Measurements from ENCODE around the gene F10.

The F10 gene

DNA sequence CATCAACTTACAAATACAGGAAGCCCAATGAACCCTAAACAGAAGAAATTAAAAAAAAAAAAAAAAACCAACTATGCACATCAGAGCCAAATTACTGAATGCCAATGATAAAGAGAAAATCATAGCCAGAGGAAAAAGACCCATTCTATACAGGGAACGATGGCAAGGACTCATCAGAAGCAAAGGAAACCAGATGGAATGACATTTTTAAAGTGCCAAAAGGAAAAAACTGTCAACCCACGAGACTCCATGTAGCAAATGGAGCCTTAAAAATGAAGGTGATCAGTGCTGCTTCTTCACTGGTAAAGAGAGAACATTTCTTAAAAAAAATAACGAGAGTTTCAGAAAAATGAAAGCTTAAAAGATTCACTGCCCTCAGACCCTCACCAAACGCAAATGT is 67.6 kb downstream of the F10 start:
- Mint-ChIP-seq H3K4me1 (peaks cover 6 to 8% of the 10 kb centered on the region in 2 donors), H3K36me3 (peaks cover 46 to 61% of the 10 kb centered on the region in 2 donors), H3K9me3 (no peaks in the 10 kb centered on the region), H3K27me3 (no peaks in the 10 kb centered on the region), H3K27ac (no peak overlapping the region), H3K4me3 (no peak overlapping the region)
- ATAC-seq (replicated peaks) (no peak), DNase-seq (no peak)

DNA sequence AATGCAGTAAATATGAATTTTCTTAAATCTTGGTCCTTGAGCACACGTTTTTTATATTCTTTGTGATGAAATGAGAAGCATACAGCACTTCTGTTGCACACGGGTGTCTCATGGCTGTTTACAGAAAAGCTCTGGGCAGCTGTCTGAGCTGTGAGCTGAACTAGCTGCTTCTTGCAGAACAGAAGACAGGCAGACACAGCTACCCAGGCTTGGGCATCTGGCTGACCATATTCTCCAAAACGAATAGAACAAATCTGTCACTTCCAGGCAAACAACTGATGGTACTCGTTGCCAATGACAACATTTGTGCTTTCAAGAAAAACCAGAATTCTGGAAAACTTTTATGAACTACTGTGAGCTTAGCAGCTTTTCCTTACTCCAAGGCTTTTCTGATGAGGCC is 69.7 kb downstream of the F10 start:
- DNase-seq, result no peak
- Mint-ChIP-seq H3K36me3 (peaks cover 45 to 60% of the 10 kb centered on the region in 2 donors), H3K4me3 (no peak overlapping the region), H3K9me3 (no peaks in the 10 kb centered on the region), H3K4me1 (peaks cover 0 to 2% of the 10 kb centered on the region in 2 donors), H3K27me3 (no peaks in the 10 kb centered on the region), H3K27ac (no peak overlapping the region)
- ATAC-seq (replicated peaks), result no peak

DNA sequence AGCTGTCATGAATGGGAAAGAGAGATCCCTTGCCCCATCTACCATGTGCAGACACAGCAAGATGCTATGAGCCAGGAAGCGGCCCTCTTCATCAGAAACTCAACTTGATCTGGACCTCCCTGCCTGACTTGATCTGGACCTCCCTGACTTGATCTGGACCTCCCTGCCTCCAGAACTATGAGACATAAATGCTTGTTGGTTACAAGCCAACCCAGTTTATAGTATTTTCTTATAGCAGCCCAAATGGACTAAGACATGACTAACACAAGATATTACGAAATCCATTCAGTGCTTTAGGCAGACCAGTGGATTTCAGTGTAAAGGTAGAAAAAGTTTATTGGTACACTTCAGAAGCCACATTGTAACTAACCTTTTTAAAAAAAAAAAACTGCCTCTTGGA is 70.3 kb downstream of the F10 start:
- Mint-ChIP-seq H3K4me1 (no peaks in the 10 kb centered on the region), H3K27ac (no peak overlapping the region), H3K4me3 (no peak overlapping the region), H3K36me3 (peaks cover 45 to 54% of the 10 kb centered on the region in 2 donors), H3K27me3 (no peaks in the 10 kb centered on the region), H3K9me3 (no peaks in the 10 kb centered on the region)
- ATAC-seq (replicated peaks) (no peak), DNase-seq (no peak)

DNA sequence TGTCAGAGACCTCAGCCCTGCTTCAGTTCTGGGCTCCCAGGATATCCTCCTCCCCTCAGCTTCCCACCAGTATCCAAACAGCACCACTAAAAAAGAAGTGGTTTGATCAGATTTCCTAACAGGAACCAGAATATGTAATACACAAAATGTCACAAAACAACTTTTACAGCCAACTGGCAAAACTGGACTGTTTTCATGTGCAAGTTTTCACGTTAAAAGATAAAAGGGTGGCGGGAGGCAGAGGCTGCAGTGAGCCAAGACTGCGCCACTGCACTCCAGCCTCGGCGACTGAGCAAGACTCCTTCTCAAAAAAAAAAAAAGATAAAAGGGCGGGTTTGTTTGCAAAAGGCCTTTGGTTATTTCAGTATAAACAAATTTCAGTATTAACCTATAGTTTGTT is 72.8 kb downstream of the F10 start:
- Mint-ChIP-seq H3K4me3 (no peak overlapping the region), H3K4me1 (no peaks in the 10 kb centered on the region), H3K9me3 (no peaks in the 10 kb centered on the region), H3K36me3 (peaks cover 29 to 34% of the 10 kb centered on the region in 2 donors), H3K27me3 (no peaks in the 10 kb centered on the region), H3K27ac (no peak overlapping the region)
- DNase-seq, result no peak
- no peak for ATAC-seq (replicated peaks)

DNA sequence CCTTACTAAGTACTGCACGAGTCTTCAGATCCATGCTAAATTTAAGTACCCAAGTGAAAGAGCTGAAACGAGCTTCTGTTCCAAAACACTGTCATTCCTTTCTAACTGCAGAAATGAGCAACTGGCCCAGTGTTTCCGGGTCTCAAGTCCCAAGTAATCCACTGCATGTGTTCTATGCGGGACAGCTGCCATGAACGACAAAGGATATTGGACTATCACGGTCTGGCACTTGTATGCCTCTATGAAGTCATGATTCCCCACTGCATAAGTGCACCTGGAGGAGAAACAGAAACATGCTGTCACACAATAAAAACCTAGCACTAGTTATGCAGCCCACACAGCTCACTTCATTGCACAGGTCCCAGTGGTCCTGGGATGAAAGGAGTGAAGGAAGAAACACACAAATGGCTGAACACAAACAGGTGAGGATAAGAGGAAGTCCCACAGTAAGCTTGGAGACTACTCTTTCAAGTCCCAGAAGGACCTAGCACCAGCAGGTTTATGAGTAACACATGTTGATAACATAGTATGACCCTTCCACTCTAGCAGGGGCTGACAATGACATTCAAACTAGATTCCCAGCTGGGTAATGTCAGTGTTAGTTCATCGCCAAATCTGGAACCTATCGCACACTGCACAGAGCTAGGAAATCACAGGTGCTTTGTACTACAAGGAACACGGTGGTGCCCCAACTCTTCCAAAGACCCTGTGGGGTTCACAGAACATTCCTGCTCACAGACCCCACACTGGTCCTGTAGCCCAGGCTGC is 74.6 kb downstream of the F10 start:
- H3K27ac Mint-ChIP-seq, result no peak overlapping the region
- no peak overlapping the region for H3K4me3 Mint-ChIP-seq

More for the DNA sequence above, 74.6 kb downstream of the F10 start:
- ATAC-seq (replicated peaks) (no peak), DNase-seq (no peak)
- no peaks in the 10 kb centered on the region for H3K27me3 Mint-ChIP-seq
- no peaks in the 10 kb centered on the region for H3K9me3 Mint-ChIP-seq
- peaks cover 29 to 30% of the 10 kb centered on the region in 2 donors for H3K36me3 Mint-ChIP-seq
- H3K4me1 Mint-ChIP-seq, result peaks cover under 1 to 3% of the 10 kb centered on the region in 2 donors
